GM03348 (cell line): ENCODE data around the gene CDKN2AIP.

Source experiments
- DNase-seq: peaks from one replicate; pipeline ENCODE4 v3.0.0; 2012; ENCODE audit warnings: low spot score

Gene CDKN2AIP

GRCh38 chr4:183444214-183445096, at the start of gene CDKN2AIP:
Gene CDKN2AIP, plus strand, starts transcription at chr4:183444636. Its CDS starts 162 bp downstream, at chr4:183444798.
- peak; percentile 97 for DNase-seq

- no peak for DNase-seq
Observed at GRCh38 chr4:183395395-183395794, 49.0 kb upstream of the CDKN2AIP start.

GRCh38 chr4:183396227-183396637, 48.2 kb upstream of the CDKN2AIP start:
- no peak for DNase-seq

- no peak for DNase-seq
Observed at GRCh38 chr4:183397741-183398297, 46.6 kb upstream of the CDKN2AIP start.

GRCh38 chr4:183398298-183399125, 45.9 kb upstream of the CDKN2AIP start:
- DNase-seq, result peak; percentile 95

GRCh38 chr4:183399126-183399522, 45.3 kb upstream of the CDKN2AIP start:
- DNase-seq, result no peak

- DNase-seq, result no peak
Observed at GRCh38 chr4:183399616-183400015, 44.8 kb upstream of the CDKN2AIP start.

- no peak for DNase-seq
Observed at GRCh38 chr4:183400035-183400434, 44.4 kb upstream of the CDKN2AIP start.

- no peak for DNase-seq
Observed at GRCh38 chr4:183401473-183401872, 43.0 kb upstream of the CDKN2AIP start.

GRCh38 chr4:183402771-183403170, 41.7 kb upstream of the CDKN2AIP start:
- DNase-seq, result no peak

- DNase-seq, result no peak
Observed at GRCh38 chr4:183403486-183403885, 41.0 kb upstream of the CDKN2AIP start.

GRCh38 chr4:183403961-183404360, 40.5 kb upstream of the CDKN2AIP start:
- no peak for DNase-seq

GRCh38 chr4:183405303-183405702, 39.1 kb upstream of the CDKN2AIP start:
- no peak for DNase-seq

GRCh38 chr4:183407128-183407585, 37.3 kb upstream of the CDKN2AIP start:
- peak; percentile 92 for DNase-seq

GRCh38 chr4:183407635-183408464, 36.6 kb upstream of the CDKN2AIP start:
- no peak for DNase-seq

GRCh38 chr4:183408796-183409195, 35.6 kb upstream of the CDKN2AIP start:
- no peak for DNase-seq

- DNase-seq, result no peak
Observed at GRCh38 chr4:183409483-183409882, 35.0 kb upstream of the CDKN2AIP start.

- DNase-seq, result no peak
Observed at GRCh38 chr4:183409934-183410333, 34.5 kb upstream of the CDKN2AIP start.

GRCh38 chr4:183411291-183411861, 33.1 kb upstream of the CDKN2AIP start:
- no peak for DNase-seq

- no peak for DNase-seq
Observed at GRCh38 chr4:183412821-183413220, 31.6 kb upstream of the CDKN2AIP start.
